ENCODE data around the gene SPIB. TPM values are rescaled to one million over a fixed set of nuclear protein-coding genes. Genes with fewer than 3 reads are reported as not detected.

The SPIB gene
- total RNA-seq, 1 experiment from 2014 or later = 1.3 TPM

DNA sequence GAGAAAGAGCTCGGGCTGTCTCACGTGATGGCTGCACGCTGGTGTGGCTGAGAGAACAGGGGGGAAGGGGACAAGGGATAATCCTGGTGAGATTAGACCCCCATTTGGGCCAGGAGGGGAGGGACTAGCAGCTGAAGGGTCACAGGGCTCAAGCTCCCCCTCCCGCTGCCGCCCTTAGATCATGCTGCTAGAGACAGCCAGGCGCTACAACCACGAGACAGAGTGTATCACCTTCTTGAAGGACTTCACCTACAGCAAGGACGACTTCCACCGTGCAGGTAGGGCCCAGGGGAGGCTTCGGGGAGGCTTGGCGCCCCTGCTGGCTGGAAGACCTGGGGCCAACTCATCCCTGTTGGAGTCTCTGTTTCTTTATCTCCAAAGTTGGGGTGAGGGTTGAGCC lies 39.1 kb upstream of the SPIB start:
- TF ChIP-seq, protein P1, sequence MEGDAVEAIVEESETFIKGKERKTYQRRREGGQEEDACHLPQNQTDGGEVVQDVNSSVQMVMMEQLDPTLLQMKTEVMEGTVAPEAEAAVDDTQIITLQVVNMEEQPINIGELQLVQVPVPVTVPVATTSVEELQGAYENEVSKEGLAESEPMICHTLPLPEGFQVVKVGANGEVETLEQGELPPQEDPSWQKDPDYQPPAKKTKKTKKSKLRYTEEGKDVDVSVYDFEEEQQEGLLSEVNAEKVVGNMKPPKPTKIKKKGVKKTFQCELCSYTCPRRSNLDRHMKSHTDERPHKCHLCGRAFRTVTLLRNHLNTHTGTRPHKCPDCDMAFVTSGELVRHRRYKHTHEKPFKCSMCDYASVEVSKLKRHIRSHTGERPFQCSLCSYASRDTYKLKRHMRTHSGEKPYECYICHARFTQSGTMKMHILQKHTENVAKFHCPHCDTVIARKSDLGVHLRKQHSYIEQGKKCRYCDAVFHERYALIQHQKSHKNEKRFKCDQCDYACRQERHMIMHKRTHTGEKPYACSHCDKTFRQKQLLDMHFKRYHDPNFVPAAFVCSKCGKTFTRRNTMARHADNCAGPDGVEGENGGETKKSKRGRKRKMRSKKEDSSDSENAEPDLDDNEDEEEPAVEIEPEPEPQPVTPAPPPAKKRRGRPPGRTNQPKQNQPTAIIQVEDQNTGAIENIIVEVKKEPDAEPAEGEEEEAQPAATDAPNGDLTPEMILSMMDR (IDR thresholded peaks at IDR 0.05; ENCODE audit: unreplicated experiment) = no peak
- Mint-ChIP-seq H3K36me3 (ENCODE audit: insufficient read depth, unreplicated experiment) (peaks cover 67% of the 10 kb centered on the region), H3K9me3 (ENCODE audit: low read depth, unreplicated experiment) (no peaks in the 10 kb centered on the region), H3K4me3 (ENCODE audit: low read depth, unreplicated experiment) (no peak overlapping the region), H3K27ac (ENCODE audit: unreplicated experiment) (no peak overlapping the region), H3K27me3 (ENCODE audit: unreplicated experiment) (no peaks in the 10 kb centered on the region), H3K4me1 (ENCODE audit: low read depth, unreplicated experiment) (peaks cover 32% of the 10 kb centered on the region)
- intact Hi-C loops (cut with micrococcal nuclease; ENCODE audit: unreplicated experiment) = no loop called here
- no TSS peak for BruUV-seq (replicated peaks)
- no peak for DNase-seq
- CTCF ChIA-PET = no interaction called here

DNA sequence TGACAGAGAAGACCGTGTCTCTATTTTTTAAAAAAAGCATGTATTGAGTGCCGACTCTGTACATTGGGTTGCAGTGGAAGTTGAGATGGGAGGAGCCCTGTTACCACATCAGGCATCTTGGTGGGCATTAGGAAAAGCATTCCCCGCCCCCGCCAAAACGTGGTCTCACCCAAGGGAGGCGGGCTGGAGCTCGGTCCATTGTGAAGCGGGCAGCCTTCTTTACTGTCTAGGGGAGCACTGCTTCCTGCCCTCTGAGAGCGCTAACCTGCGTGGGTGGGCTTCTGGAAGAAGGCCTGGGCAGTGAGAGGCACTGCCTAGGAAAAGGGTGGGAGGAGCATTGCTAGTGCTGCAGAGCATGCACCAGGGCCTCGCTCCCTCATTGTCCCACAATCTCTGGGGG lies 38.6 kb upstream of the SPIB start:
- H3K36me3 Mint-ChIP-seq (ENCODE audit: insufficient read depth, unreplicated experiment) = peaks cover 73% of the 10 kb centered on the region
- no TSS peak for BruUV-seq (replicated peaks)
- intact Hi-C loops (cut with micrococcal nuclease; ENCODE audit: unreplicated experiment) = no loop called here
- H3K27me3 Mint-ChIP-seq (ENCODE audit: unreplicated experiment) = no peaks in the 10 kb centered on the region
- TF ChIP-seq, protein P1 (IDR thresholded peaks at IDR 0.05; ENCODE audit: unreplicated experiment) = no peak
- no peak overlapping the region for H3K4me3 Mint-ChIP-seq (ENCODE audit: low read depth, unreplicated experiment)
- CTCF ChIA-PET = no interaction called here
- no peak for DNase-seq
- H3K9me3 Mint-ChIP-seq (ENCODE audit: low read depth, unreplicated experiment) = no peaks in the 10 kb centered on the region
- no peak overlapping the region for H3K27ac Mint-ChIP-seq (ENCODE audit: unreplicated experiment)
- H3K4me1 Mint-ChIP-seq (ENCODE audit: low read depth, unreplicated experiment) = peaks cover 38% of the 10 kb centered on the region

DNA sequence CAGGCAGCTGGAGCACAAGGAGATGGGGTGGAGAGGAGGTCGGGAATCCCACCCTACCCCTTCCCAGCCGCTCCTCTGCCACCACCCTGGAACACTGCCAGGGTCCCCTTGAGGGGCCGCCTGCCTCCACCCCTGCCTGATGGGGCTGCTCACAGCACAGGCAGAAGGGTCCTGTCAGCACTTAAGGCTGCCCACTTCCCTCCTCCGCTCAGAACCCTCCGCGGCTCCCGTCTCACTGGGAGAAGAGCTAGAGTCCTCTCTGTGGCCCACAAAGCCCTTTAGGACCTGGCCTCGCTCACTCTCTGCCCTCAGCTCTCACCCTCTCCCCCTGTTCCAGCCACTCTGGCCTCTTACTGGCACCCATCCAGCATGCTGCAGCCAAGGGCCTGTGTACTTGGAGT lies 38.0 kb upstream of the SPIB start:
- no peaks in the 10 kb centered on the region for H3K9me3 Mint-ChIP-seq (ENCODE audit: low read depth, unreplicated experiment)
- H3K36me3 Mint-ChIP-seq (ENCODE audit: insufficient read depth, unreplicated experiment) = peaks cover 73% of the 10 kb centered on the region
- intact Hi-C loops (cut with micrococcal nuclease; ENCODE audit: unreplicated experiment) = no loop called here
- DNase-seq = no peak
- no peaks in the 10 kb centered on the region for H3K27me3 Mint-ChIP-seq (ENCODE audit: unreplicated experiment)
- BruUV-seq (replicated peaks) = no TSS peak
- TF ChIP-seq, protein P1 (IDR thresholded peaks at IDR 0.05; ENCODE audit: unreplicated experiment) = no peak
- CTCF ChIA-PET = no interaction called here
- H3K4me3 Mint-ChIP-seq (ENCODE audit: low read depth, unreplicated experiment) = no peak overlapping the region
- H3K27ac Mint-ChIP-seq (ENCODE audit: unreplicated experiment) = no peak overlapping the region
- H3K4me1 Mint-ChIP-seq (ENCODE audit: low read depth, unreplicated experiment) = peaks cover 41% of the 10 kb centered on the region

DNA sequence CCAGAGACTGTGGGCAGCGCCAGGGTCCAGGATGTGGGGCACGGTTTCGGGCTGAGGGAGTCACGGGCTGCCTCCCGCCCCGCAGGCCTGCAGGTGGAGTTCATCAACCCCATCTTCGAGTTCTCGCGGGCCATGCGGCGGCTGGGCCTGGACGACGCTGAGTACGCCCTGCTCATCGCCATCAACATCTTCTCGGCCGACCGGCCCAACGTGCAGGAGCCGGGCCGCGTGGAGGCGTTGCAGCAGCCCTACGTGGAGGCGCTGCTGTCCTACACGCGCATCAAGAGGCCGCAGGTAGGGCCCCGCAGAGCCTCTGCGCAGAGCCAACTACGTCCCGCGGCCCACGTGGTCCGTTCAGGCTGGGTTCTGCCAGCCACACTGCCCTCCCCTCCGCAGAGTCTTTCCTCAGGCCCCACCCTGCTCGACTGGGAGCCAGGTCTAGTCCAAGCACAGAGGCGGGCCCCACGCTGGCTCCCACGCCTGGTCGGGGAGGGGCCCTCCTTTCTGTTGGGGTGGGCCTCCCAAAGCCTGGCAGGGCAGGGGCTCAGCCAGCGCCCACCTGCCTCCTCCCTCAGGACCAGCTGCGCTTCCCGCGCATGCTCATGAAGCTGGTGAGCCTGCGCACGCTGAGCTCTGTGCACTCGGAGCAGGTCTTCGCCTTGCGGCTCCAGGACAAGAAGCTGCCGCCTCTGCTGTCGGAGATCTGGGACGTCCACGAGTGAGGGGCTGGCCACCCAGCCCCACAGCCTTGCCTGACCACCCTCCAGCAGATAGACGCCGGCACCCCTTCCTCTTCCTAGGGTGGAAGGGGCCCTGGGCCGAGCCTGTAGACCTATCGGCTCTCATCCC lies 36.6 kb upstream of the SPIB start:
- intact Hi-C loops (cut with micrococcal nuclease; ENCODE audit: unreplicated experiment) = no loop called here
- Mint-ChIP-seq H3K36me3 (ENCODE audit: insufficient read depth, unreplicated experiment) (peaks cover 65% of the 10 kb centered on the region), H3K9me3 (ENCODE audit: low read depth, unreplicated experiment) (no peaks in the 10 kb centered on the region), H3K27me3 (ENCODE audit: unreplicated experiment) (no peaks in the 10 kb centered on the region), H3K4me3 (ENCODE audit: low read depth, unreplicated experiment) (no peak overlapping the region), H3K27ac (ENCODE audit: unreplicated experiment) (no peak overlapping the region), H3K4me1 (ENCODE audit: low read depth, unreplicated experiment) (peaks cover 29% of the 10 kb centered on the region)
- TF ChIP-seq, protein P1 (IDR thresholded peaks at IDR 0.05; ENCODE audit: unreplicated experiment) = no peak
- no TSS peak for BruUV-seq (replicated peaks)
- CTCF ChIA-PET = no interaction called here
- no peak for DNase-seq

Data from Calu3 (cell line).